ENCODE data around the gene CDADC1. TPM values are rescaled to one million over a fixed set of nuclear protein-coding genes. Genes with fewer than 3 reads are reported as not detected.

Gene CDADC1
- total and polyA plus RNA-seq, 4 donors: 3.0 to 6.1 (median 4.5) TPM

DNA sequence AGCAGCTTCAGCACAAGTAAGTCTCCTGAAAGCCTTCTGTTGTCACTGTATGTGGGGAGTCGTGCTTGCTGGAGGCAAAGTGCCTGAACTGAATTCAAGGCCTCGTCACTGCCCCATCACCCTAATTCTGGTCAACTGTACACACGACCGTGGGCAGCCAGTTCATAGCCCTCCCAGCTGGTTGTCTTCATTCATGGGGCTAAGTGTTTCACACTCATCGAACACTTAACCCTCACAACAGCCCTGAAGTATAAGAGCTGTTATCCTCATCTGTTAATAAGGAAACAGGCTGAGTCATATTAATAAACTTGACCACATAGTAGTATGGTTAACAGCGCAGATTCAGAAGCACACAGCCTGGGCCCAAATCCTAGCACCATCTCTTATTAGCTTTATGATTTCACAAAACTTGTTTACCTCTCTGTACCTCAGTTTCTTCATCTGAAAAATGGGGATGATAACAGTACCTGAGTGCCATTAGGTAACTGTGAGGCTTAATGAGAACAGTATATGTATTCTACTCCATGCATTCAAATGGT is 66.7 kb downstream of the CDADC1 start (continued):
- TF ChIP-seq, protein P1, sequence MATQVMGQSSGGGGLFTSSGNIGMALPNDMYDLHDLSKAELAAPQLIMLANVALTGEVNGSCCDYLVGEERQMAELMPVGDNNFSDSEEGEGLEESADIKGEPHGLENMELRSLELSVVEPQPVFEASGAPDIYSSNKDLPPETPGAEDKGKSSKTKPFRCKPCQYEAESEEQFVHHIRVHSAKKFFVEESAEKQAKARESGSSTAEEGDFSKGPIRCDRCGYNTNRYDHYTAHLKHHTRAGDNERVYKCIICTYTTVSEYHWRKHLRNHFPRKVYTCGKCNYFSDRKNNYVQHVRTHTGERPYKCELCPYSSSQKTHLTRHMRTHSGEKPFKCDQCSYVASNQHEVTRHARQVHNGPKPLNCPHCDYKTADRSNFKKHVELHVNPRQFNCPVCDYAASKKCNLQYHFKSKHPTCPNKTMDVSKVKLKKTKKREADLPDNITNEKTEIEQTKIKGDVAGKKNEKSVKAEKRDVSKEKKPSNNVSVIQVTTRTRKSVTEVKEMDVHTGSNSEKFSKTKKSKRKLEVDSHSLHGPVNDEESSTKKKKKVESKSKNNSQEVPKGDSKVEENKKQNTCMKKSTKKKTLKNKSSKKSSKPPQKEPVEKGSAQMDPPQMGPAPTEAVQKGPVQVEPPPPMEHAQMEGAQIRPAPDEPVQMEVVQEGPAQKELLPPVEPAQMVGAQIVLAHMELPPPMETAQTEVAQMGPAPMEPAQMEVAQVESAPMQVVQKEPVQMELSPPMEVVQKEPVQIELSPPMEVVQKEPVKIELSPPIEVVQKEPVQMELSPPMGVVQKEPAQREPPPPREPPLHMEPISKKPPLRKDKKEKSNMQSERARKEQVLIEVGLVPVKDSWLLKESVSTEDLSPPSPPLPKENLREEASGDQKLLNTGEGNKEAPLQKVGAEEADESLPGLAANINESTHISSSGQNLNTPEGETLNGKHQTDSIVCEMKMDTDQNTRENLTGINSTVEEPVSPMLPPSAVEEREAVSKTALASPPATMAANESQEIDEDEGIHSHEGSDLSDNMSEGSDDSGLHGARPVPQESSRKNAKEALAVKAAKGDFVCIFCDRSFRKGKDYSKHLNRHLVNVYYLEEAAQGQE (IDR thresholded peaks at IDR 0.05): no peak
- TF ChIP-seq YY1 (IDR thresholded peaks at IDR 0.05) (no peak), NR2F2 (IDR thresholded peaks at IDR 0.05) (no peak), RAD21 (IDR thresholded peaks at IDR 0.05) (no peak)

DNA sequence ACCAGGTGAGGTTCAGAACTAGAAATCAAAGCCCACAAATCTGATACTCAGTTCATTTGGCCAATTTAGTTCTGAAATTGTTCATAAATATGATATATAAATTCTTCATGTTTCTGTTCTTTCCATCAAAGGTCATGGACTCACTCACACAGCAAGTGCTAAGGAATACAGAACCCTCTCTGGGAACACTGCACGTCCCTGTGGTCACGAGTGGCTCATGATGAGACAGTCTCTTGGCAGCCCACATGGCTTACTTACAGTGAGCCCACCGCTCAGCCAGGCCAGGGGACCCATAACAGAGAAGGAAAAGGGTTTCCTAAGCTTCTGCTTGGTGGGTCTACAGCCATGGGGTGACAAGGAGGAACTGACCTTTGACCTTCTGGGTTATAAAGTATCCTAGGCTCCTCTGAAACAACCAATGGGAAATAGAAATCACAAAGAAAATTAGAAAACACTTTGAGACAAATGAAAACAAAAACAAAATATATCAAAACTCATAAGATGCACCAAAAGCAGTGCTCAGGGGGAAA is 67.4 kb downstream of the CDADC1 start:
- 96% methylated on average over 3 of the region's 3 CpGs for WGBS

More for the DNA sequence above, 67.4 kb downstream of the CDADC1 start:
- Histone ChIP-seq H3K4me1 (ENCODE audit: control insufficient read depth in 4 of 4, insufficient read depth in 4 of 4, low read length in 3 of 4) (peaks cover 0 to 4% (median 0%) of the 10 kb centered on the region in 4 donors), H3K9me3 (ENCODE audit: control insufficient read depth in 4 of 4, low read length in 3 of 4) (no peaks in the 10 kb centered on the region), H3K9ac (ENCODE audit: low read depth in 1 of 2, low read length in 2 of 2) (no peak overlapping the region), H3K36me3 (ENCODE audit: control insufficient read depth in 4 of 4, insufficient read depth in 3 of 4, low read depth in 1 of 4, low read length in 3 of 4) (no peaks in the 10 kb centered on the region), H3K27me3 (ENCODE audit: control insufficient read depth in 4 of 4, insufficient read depth in 4 of 4, low read length in 3 of 4) (no peaks in the 10 kb centered on the region), H3K4me3 (ENCODE audit: low read depth in 1 of 3, low read length in 3 of 3) (no peak overlapping the region), H3K27ac (ENCODE audit: low read depth in 1 of 2, low read length in 2 of 2) (no peak overlapping the region)
- DNase-seq (ENCODE audit: low spot score): no peak
- TF ChIP-seq, protein P2, sequence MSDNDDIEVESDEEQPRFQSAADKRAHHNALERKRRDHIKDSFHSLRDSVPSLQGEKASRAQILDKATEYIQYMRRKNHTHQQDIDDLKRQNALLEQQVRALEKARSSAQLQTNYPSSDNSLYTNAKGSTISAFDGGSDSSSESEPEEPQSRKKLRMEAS (IDR thresholded peaks at IDR 0.05): no peak
- no peak for TF ChIP-seq RXRA (IDR thresholded peaks at IDR 0.05)
- no peak for TF ChIP-seq YY1 (IDR thresholded peaks at IDR 0.05)
- no peak for TF ChIP-seq HNF4G (IDR thresholded peaks at IDR 0.05)
- no peak for TF ChIP-seq NR2F2 (IDR thresholded peaks at IDR 0.05)
- TF ChIP-seq GABPA (IDR thresholded peaks at IDR 0.05 in 1 of 2, conservative IDR thresholded peaks at IDR 0.05 in 1 of 2): no peak
- TF ChIP-seq TAF1 (conservative IDR thresholded peaks at IDR 0.05): no peak
- no peak for TF ChIP-seq HNF4A (conservative IDR thresholded peaks at IDR 0.05)
- no peak for TF ChIP-seq JUND (IDR thresholded peaks at IDR 0.05)
- TF ChIP-seq, protein P1 (IDR thresholded peaks at IDR 0.05): no peak
- TF ChIP-seq, protein P3, sequence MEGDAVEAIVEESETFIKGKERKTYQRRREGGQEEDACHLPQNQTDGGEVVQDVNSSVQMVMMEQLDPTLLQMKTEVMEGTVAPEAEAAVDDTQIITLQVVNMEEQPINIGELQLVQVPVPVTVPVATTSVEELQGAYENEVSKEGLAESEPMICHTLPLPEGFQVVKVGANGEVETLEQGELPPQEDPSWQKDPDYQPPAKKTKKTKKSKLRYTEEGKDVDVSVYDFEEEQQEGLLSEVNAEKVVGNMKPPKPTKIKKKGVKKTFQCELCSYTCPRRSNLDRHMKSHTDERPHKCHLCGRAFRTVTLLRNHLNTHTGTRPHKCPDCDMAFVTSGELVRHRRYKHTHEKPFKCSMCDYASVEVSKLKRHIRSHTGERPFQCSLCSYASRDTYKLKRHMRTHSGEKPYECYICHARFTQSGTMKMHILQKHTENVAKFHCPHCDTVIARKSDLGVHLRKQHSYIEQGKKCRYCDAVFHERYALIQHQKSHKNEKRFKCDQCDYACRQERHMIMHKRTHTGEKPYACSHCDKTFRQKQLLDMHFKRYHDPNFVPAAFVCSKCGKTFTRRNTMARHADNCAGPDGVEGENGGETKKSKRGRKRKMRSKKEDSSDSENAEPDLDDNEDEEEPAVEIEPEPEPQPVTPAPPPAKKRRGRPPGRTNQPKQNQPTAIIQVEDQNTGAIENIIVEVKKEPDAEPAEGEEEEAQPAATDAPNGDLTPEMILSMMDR (IDR thresholded peaks at IDR 0.05; ENCODE audit: low read depth, low read length, missing input control): no peak
- TF ChIP-seq FOXA1 (IDR thresholded peaks at IDR 0.05): no peak
- TF ChIP-seq, protein P4, sequence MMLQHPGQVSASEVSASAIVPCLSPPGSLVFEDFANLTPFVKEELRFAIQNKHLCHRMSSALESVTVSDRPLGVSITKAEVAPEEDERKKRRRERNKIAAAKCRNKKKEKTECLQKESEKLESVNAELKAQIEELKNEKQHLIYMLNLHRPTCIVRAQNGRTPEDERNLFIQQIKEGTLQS (IDR thresholded peaks at IDR 0.05): no peak
- TF ChIP-seq FOXA2 (IDR thresholded peaks at IDR 0.05): no peak
